OCI-LY7 (cell line): ENCODE measurements around the gene TMEM204.

Source experiments
- EZH2phosphoT487 ChIP-seq: fragments of 200-600 bp; sonication (generic); IDR thresholded peaks from 2 replicates; pipeline ENCODE4 v1.6.1; 2018; ENCODE audit warnings: low read depth, borderline replicate concordance, mild to moderate bottlenecking, mixed run types, antibody characterized with exemption, low read length, moderate library complexity, mixed read lengths
- TF ChIP-seq, protein P1 (sequence below): fragments of 200-600 bp; sonication (generic); conservative IDR thresholded peaks from 2 replicates; pipeline ENCODE4 v1.5.1; 2014; ENCODE audit warnings: mild to moderate bottlenecking, antibody characterized with exemption, low read length, moderate library complexity, mixed read lengths

DNA sequence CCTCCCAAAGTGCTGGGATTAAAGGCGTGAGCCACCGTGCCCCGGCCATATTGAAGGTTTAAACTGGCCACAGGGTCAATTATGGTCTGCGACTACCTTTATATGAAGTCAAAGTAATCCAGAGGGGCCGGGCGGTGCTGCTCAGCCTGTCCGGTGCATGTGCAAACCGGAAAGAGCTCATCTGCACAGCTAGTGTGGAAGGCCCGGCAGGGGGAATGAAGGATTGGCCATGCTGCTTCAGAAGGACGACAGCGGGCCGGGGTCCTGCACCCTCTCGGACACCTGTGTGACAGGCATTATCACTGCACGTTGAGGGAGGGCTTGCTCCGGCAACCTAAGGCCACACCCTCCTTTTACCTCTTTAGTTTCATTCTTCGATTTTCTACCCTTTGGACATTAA, 23.6 kb downstream of the TMEM204 start:
- TF ChIP-seq, protein P1, sequence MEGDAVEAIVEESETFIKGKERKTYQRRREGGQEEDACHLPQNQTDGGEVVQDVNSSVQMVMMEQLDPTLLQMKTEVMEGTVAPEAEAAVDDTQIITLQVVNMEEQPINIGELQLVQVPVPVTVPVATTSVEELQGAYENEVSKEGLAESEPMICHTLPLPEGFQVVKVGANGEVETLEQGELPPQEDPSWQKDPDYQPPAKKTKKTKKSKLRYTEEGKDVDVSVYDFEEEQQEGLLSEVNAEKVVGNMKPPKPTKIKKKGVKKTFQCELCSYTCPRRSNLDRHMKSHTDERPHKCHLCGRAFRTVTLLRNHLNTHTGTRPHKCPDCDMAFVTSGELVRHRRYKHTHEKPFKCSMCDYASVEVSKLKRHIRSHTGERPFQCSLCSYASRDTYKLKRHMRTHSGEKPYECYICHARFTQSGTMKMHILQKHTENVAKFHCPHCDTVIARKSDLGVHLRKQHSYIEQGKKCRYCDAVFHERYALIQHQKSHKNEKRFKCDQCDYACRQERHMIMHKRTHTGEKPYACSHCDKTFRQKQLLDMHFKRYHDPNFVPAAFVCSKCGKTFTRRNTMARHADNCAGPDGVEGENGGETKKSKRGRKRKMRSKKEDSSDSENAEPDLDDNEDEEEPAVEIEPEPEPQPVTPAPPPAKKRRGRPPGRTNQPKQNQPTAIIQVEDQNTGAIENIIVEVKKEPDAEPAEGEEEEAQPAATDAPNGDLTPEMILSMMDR = no peak
- no peak for TF ChIP-seq EZH2phosphoT487
